Measurements from ENCODE around the gene GALNT9.

Gene GALNT9

DNA sequence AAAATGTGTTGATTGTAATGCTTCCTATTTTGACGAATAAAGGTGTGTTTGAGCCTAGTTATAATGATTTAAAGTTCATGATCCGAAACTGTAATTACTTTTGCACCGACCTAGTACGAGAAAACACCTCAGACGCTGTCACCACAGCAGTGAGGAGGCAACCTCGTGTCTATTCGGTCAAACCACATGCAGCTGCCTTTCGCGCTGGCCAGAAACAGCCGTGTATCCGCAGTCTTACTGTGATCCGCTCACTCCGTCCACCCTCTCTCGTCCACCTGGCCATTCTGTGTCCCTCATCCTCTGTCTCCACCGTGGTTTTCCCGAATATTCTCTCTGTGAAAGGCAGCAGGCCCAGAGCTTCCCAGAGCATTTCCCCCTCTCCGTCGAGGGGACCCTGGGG, 118.1 kb downstream of the GALNT9 start:
- Histone ChIP-seq H3K4me1 (ENCODE audit: insufficient read depth, poor library complexity, severe bottlenecking) (no peaks in the 10 kb centered on the region), H3K4me3 (ENCODE audit: severe bottlenecking) (no peak overlapping the region), H3K9me3 (ENCODE audit: severe bottlenecking) (no peaks in the 10 kb centered on the region), H3K27me3 (ENCODE audit: insufficient read depth, poor library complexity, severe bottlenecking) (peaks cover 37% of the 10 kb centered on the region), H3K36me3 (ENCODE audit: low read depth) (no peaks in the 10 kb centered on the region), H3K27ac (ENCODE audit: poor library complexity, severe bottlenecking) (no peak overlapping the region)
- DNase-seq (ENCODE audit: low spot score): no peak
- TF ChIP-seq, protein P1, sequence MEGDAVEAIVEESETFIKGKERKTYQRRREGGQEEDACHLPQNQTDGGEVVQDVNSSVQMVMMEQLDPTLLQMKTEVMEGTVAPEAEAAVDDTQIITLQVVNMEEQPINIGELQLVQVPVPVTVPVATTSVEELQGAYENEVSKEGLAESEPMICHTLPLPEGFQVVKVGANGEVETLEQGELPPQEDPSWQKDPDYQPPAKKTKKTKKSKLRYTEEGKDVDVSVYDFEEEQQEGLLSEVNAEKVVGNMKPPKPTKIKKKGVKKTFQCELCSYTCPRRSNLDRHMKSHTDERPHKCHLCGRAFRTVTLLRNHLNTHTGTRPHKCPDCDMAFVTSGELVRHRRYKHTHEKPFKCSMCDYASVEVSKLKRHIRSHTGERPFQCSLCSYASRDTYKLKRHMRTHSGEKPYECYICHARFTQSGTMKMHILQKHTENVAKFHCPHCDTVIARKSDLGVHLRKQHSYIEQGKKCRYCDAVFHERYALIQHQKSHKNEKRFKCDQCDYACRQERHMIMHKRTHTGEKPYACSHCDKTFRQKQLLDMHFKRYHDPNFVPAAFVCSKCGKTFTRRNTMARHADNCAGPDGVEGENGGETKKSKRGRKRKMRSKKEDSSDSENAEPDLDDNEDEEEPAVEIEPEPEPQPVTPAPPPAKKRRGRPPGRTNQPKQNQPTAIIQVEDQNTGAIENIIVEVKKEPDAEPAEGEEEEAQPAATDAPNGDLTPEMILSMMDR (IDR thresholded peaks at IDR 0.05; ENCODE audit: poor library complexity, severe bottlenecking): no peak
- ATAC-seq (ENCODE audit: low read depth): no peak

- peaks cover 45% of the 10 kb centered on the region for H3K27me3 ChIP-seq (ENCODE audit: insufficient read depth, poor library complexity, severe bottlenecking)
- H3K4me1 ChIP-seq (ENCODE audit: insufficient read depth, poor library complexity, severe bottlenecking): no peaks in the 10 kb centered on the region
- ATAC-seq (ENCODE audit: low read depth): no peak
- H3K9me3 ChIP-seq (ENCODE audit: severe bottlenecking): no peaks in the 10 kb centered on the region
- TF ChIP-seq, protein P1 (IDR thresholded peaks at IDR 0.05; ENCODE audit: poor library complexity, severe bottlenecking): no peak
- H3K27ac ChIP-seq (ENCODE audit: poor library complexity, severe bottlenecking): no peak overlapping the region
- H3K4me3 ChIP-seq (ENCODE audit: severe bottlenecking): no peak overlapping the region
- no peaks in the 10 kb centered on the region for H3K36me3 ChIP-seq (ENCODE audit: low read depth)
- DNase-seq (ENCODE audit: low spot score): no peak
Measured at GRCh38 chr12:132210223-132211055, 119.0 kb downstream of the GALNT9 start.

DNA sequence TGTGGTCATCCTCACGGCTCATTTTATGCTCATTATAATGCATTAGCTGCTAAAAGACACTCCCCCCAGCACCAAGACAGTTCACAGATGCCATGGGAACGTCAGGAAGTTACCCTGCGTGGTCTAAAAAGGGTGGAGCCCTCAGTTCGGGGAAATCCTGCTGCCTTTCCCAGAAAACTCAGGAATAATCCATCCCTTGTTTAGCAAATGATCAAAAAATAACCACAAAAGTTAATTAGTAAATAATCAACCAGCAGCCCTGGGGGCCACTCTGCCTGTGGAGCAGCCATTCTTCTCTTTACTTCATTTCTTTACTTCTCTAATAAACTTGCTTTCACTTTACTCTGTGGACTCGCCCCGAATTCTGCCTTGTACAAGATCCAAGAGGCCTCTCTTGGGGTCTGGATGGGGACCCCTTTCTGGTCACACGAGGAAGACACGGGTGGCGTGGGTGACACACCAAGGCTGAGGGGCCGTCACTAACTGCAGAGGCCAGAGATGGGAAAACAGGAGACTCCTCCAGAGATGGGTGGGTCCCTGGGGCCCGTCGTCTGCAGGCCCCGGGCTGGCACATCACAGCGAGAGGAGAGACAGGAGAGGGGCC, 119.7 kb downstream of the GALNT9 start:
- TF ChIP-seq, protein P1 (IDR thresholded peaks at IDR 0.05; ENCODE audit: poor library complexity, severe bottlenecking): no peak
- Histone ChIP-seq H3K27me3 (ENCODE audit: insufficient read depth, poor library complexity, severe bottlenecking) (peaks cover 46% of the 10 kb centered on the region), H3K27ac (ENCODE audit: poor library complexity, severe bottlenecking) (no peak overlapping the region), H3K9me3 (ENCODE audit: severe bottlenecking) (no peaks in the 10 kb centered on the region), H3K4me3 (ENCODE audit: severe bottlenecking) (no peak overlapping the region), H3K4me1 (ENCODE audit: insufficient read depth, poor library complexity, severe bottlenecking) (no peaks in the 10 kb centered on the region), H3K36me3 (ENCODE audit: low read depth) (no peaks in the 10 kb centered on the region)
- DNase-seq (ENCODE audit: low spot score) (no peak), ATAC-seq (ENCODE audit: low read depth) (no peak)

DNA sequence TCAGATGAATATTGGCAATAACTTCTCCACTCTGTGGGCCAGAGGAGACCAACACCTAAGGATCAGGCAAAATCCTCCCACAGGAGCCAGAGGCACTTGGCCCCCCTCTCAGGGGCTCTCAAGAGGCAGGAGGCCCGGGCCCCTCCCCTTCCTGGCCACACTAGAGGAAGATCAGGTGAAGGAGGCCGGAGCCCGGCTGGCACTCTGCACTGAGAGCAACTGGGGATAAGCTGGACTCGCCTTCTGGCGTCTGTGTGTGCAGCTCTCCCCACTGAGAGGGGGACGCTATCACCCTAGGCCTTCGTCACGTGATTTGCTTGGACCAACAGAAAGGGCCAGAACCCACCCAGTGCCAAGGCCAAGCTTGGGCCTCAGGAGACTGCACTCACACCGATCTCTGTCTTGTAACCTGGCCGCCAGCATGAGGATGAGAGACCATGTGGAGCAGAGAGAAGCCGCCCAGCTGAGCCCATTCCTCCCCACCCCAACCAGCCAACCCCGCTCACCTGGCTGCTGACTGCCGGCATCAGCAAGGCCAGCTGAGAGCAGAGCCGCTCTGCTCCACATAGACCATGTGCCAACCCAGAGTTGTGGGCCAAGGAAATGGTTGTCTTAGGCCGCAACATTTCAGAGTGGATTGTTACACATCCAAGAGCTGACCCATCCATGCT, 121.1 kb downstream of the GALNT9 start:
- DNase-seq (ENCODE audit: low spot score) (no peak), ATAC-seq (ENCODE audit: low read depth) (no peak)
- no peaks in the 10 kb centered on the region for H3K36me3 ChIP-seq (ENCODE audit: low read depth)
- TF ChIP-seq, protein P1 (IDR thresholded peaks at IDR 0.05; ENCODE audit: poor library complexity, severe bottlenecking): no peak
- H3K4me3 ChIP-seq (ENCODE audit: severe bottlenecking): no peak overlapping the region
- H3K27me3 ChIP-seq (ENCODE audit: insufficient read depth, poor library complexity, severe bottlenecking): peaks cover 54% of the 10 kb centered on the region
- no peaks in the 10 kb centered on the region for H3K4me1 ChIP-seq (ENCODE audit: insufficient read depth, poor library complexity, severe bottlenecking)
- H3K9me3 ChIP-seq (ENCODE audit: severe bottlenecking): no peaks in the 10 kb centered on the region
- H3K27ac ChIP-seq (ENCODE audit: poor library complexity, severe bottlenecking): no peak overlapping the region
